Measurements from ENCODE around the gene CKMT1A. TPM values are rescaled to one million over a fixed set of nuclear protein-coding genes. Genes with fewer than 3 reads are reported as not detected.
"Not testable (repeated sequence)": the region's sequence is repeated elsewhere in the genome, so short reads cannot be mapped to it uniquely, and the experiment has no call there.

Gene CKMT1A
- total RNA-seq, 2 experiments from 2014 or later, result 0.33 to 0.41 TPM

DNA sequence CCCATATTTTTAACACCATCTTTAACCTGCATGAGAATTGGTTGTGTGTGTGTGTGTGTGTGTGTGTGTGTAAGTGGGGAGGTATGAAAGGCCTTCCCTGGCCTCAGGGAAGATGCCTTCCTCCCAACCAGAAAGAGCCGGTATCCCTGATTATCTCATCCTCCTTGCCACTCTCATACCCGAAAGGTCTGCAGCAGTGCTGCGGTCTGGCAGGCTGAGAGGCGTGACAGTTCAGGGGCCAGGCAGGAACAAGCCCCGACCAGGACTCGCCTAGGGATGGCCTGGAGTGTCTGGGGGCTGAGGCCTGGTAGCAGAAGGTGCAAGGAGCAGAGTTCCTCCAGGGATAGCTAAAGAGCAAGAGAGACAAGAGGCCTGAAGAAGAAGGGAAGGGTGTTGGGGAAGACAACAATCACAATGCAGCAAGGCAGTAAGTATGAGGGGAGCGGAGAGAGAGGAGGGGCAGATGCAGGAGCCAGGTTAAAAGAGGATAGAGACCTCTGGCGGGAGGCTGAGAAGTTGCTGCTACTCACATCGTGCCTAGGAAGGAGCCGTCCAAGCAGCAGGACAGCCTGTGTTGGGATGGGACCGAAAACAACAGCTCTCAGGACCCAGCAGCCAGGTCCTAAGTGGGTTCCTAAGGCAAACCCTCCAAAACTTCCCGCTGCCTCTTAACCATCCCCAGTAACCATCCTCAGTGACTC is 16.9 kb downstream of the CKMT1A start:
- H3K27me3 Mint-ChIP-seq; H3K4me3 Mint-ChIP-seq; H3K36me3 Mint-ChIP-seq; H3K9me3 Mint-ChIP-seq; DNase-seq; POLR2A ChIA-PET; H3K27ac Mint-ChIP-seq; intact Hi-C loops (cut with micrococcal nuclease); CTCF ChIA-PET; H3K4me1 Mint-ChIP-seq (ENCODE audit: low read depth): not testable (repeated sequence)

DNA sequence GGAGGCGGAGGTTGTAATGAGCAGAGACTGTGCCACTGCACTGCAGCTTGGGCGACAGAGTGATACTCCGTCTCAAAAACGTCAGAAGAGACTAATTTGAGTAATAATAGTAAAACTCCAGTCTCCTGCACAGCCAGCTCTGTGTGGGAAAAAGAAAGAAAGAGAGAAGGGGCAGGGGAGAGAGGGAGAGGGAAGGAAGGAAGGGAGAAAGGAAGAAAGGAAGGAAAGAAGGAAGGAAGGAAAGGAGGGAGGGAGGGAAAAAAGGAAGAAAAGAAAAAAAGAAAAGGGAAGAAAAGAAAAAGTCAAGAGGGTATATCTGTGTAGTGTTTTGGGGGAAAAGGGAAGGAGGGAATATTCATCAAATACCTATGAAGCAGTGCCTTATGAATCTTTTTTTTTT is 29.5 kb downstream of the CKMT1A start:
- intact Hi-C loops (cut with micrococcal nuclease), result no loop called here
- H3K36me3 Mint-ChIP-seq, result no peaks in the 10 kb centered on the region
- no peak overlapping the region for H3K4me3 Mint-ChIP-seq
- no peaks in the 10 kb centered on the region for H3K27me3 Mint-ChIP-seq
- no peak overlapping the region for H3K27ac Mint-ChIP-seq
- ChIA-PET CTCF (no interaction called here), POLR2A (no interaction called here)
- DNase-seq, result no peak
- H3K4me1 Mint-ChIP-seq (ENCODE audit: low read depth), result no peaks in the 10 kb centered on the region
- no peaks in the 10 kb centered on the region for H3K9me3 Mint-ChIP-seq

DNA sequence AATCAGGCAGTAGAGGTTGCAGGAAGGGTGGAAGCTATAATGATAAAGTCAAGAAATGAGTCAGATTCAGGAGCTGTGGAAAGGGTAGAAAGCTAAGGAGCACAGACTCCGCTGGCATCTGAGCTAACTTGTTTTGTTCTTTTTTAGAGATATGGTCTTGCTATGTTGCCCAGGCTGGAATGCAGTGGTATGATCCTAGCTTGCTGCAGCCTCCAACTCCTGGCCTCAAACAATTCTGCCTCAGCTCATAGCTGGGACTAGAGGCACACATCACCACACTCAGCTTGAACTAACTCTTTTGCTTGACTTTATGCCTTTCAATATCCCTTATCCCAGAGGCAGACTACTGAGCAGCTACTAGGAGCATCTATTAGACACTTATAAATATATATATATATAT is 32.6 kb downstream of the CKMT1A start:
- DNase-seq; H3K4me1 Mint-ChIP-seq (ENCODE audit: low read depth); H3K27me3 Mint-ChIP-seq; H3K27ac Mint-ChIP-seq; intact Hi-C loops (cut with micrococcal nuclease); H3K9me3 Mint-ChIP-seq; H3K36me3 Mint-ChIP-seq; CTCF ChIA-PET; POLR2A ChIA-PET; H3K4me3 Mint-ChIP-seq: not testable (repeated sequence)

DNA sequence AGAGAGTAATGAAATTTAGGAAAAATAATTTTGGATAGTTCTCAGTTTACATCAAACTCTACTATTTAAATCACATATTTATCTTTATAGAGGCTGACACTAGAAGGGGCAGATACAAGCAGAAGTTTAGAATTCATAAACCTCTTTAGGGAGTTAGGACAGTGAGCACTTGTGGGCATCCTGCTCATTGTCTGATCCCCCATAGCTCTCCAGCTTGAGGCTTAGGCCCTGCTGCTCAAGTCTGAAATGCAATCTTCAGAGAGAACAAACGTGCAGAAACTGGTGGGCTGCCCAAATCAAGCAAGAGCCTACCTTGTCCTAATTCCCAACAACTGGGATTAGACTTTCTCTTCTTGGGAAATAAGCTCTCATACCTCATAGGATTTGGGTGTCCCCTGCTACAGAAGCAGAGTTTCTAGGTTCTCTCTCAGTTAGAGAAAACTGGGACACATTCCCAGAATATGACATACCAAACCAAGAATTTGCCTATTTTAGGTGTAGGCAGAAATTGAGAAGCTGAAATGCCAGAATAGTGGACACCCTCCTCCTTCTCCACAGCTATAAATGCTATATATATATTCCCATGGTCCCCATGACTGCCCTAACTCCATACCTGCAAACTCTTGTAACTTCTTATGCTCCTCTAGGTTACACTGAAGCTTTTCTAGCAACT is 34.5 kb downstream of the CKMT1A start:
- POLR2A ChIA-PET; H3K36me3 Mint-ChIP-seq; H3K4me1 Mint-ChIP-seq (ENCODE audit: low read depth); H3K27ac Mint-ChIP-seq; CTCF ChIA-PET; intact Hi-C loops (cut with micrococcal nuclease); H3K9me3 Mint-ChIP-seq; H3K4me3 Mint-ChIP-seq; H3K27me3 Mint-ChIP-seq; DNase-seq: not testable (repeated sequence)

DNA sequence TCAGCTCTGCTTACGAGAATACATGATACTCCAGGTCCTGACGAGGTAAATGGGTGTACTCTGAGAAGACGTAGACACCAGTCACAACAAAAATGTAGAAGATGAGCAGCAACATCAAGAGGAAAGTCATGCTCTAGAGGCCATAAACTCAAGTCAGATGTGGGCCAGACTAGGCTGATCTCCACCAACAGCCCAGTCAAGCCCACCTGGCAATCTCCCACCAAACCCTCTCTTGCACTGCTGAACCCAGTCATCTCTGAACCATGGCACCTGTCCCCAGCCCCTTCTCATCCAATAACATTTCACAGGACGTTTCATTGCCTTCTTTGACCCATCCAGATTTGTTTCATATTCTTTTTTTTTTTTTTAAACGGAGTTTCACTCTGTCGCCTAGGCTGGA is 41.8 kb downstream of the CKMT1A start:
- Mint-ChIP-seq H3K36me3 (no peaks in the 10 kb centered on the region), H3K27ac (no peak overlapping the region), H3K4me3 (no peak overlapping the region), H3K9me3 (no peaks in the 10 kb centered on the region), H3K4me1 (ENCODE audit: low read depth) (peaks cover 6% of the 10 kb centered on the region), H3K27me3 (peaks cover 2% of the 10 kb centered on the region)
- ChIA-PET CTCF (no interaction called here), POLR2A (no interaction called here)
- intact Hi-C loops (cut with micrococcal nuclease), result no loop called here
- no peak for DNase-seq

DNA sequence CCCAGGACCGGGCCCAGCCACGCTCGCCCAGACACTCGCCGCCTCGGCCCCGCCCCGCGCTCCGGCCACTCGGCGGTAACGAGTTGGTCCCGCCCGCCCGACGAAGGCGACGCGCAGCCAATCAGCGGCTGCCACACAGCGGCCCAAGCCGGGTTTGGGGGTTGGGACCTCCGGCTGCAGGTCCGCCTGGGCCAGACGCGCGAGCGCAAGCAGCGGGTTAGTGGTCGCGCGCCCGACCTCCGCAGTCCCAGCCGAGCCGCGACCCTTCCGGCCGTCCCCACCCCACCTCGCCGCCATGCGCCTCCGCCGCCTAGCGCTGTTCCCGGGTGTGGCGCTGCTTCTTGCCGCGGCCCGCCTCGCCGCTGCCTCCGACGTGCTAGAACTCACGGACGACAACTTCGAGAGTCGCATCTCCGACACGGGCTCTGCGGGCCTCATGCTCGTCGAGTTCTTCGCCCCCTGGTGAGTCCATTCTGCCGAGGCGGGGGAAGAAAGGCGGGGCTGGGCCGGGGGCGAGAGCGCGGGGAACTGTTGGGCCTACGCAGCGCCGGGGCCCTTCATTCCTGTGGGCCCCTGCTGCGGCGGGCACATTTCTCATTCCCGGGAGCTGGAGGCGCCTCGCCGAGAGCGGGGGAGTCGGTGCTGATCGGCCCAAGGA is 52.7 kb downstream of the CKMT1A start, which contains the start of gene PDIA3:
Gene PDIA3 (plus strand): TSS at position 194 of the 658 bp plus-strand sequence. CDS start 102 bp downstream, at position 296.
- DNase-seq, result peak; percentile 92
- peak within 1 kb of the TSS; percentile 97 for H3K4me3 Mint-ChIP-seq
- ChIA-PET CTCF (interaction anchor here (1.9 kb wide), 1 partner anchor 31 kb away, joined by 5 read pairs; no protein-coding TSS in a partner anchor), POLR2A (interaction anchor here (0.7 to 1.9 kb wide), 5 partner anchors 14 to 236 kb away, joined by 3 to 5 read pairs (median 4); partner anchors contain the start of gene MFAP1)
- not testable (repeated sequence) for H3K9me3 Mint-ChIP-seq, H3K36me3 Mint-ChIP-seq, H3K27me3 Mint-ChIP-seq
- peaks cover 24% of the 10 kb centered on the region for H3K4me1 Mint-ChIP-seq (ENCODE audit: low read depth)
- H3K27ac Mint-ChIP-seq, result peak within 1 kb of the TSS; percentile 96
- intact Hi-C loops (cut with micrococcal nuclease), result loop anchor here (5.0 to 10.0 kb wide), 3 partner anchors 232 to 541 kb away; partner anchors contain the start of genes GOLM2, LCMT2 and MAP1A

DNA sequence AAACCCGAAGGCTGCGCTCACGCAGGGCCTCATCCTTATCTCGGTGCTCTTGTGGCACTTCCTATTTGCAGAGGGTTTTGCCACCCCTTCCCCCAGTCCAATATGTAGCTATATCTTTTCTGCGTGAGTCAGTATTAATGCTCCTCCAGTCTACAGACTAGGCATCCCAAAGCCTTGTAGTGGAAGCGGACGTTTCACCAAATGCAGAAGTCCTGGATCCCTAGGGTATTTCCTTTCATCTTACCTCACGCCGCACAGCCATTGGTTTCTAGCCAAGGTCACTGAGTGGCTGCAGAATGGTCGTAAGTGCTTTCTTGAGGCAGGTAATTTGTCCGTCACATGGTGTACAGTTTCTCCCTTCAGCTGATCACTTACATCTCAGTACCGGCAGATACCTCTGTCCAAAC is 53.2 kb downstream of the CKMT1A start:
- Mint-ChIP-seq H3K4me1 (ENCODE audit: low read depth) (peaks cover 29% of the 10 kb centered on the region), H3K4me3 (peak overlapping the region; percentile 97), H3K27ac (peak overlapping the region; percentile 96)
- CTCF ChIA-PET, result interaction anchor here (1.9 kb wide), 1 partner anchor 31 kb away, joined by 5 read pairs; no protein-coding TSS in a partner anchor
- not testable (repeated sequence) for H3K9me3 Mint-ChIP-seq, H3K36me3 Mint-ChIP-seq, H3K27me3 Mint-ChIP-seq
- POLR2A ChIA-PET, result interaction anchor here (0.7 to 1.9 kb wide), 4 partner anchors 46 to 237 kb away, joined by 3 to 5 read pairs (median 4); partner anchors contain the start of gene MFAP1
- peak; percentile 41 for DNase-seq
- intact Hi-C loops (cut with micrococcal nuclease), result loop anchor here (5.0 to 10.0 kb wide), 3 partner anchors 232 to 540 kb away; partner anchors contain the start of genes GOLM2, LCMT2 and MAP1A

DNA sequence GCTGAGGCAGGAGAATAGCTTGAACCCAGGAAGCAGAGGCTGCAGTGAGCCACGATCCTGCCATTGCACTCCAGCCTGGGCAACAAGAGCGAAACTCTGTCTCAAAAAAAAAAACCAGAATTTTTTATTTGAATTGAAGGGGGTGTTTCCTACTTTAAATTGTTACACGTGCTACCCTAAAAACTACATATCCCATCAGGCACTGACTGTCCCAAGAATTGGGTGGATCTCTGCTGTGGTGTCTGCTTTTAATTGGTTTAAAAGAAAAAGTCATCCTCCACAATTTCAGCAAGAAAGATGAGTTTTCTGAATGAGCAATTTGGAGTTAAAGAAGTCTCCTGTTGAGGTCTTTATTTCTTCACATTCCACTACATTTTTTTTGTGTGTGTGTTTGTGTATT is 54.7 kb downstream of the CKMT1A start:
- CTCF ChIA-PET, result interaction anchor here (1.9 kb wide), 1 partner anchor 29 kb away, joined by 5 read pairs; no protein-coding TSS in a partner anchor
- peaks cover 40% of the 10 kb centered on the region for H3K4me1 Mint-ChIP-seq (ENCODE audit: low read depth)

More for the DNA sequence above, 54.7 kb downstream of the CKMT1A start:
- POLR2A ChIA-PET, result no interaction called here
- no peaks in the 10 kb centered on the region for H3K27me3 Mint-ChIP-seq
- peak overlapping the region; percentile 96 for H3K27ac Mint-ChIP-seq
- H3K4me3 Mint-ChIP-seq, result peak overlapping the region; percentile 97
- intact Hi-C loops (cut with micrococcal nuclease), result loop anchor here (2.0 to 10.0 kb wide), 6 partner anchors 28 to 539 kb away; partner anchors contain the start of genes ELL3, GOLM2, LCMT2 and MAP1A
- H3K9me3 Mint-ChIP-seq, result no peaks in the 10 kb centered on the region
- peaks cover 13% of the 10 kb centered on the region for H3K36me3 Mint-ChIP-seq
- no peak for DNase-seq

Other genes starting within 250 kb of the CKMT1A start
- 10 to 100 TPM; 26.4 to 32.0 TPM for gene TP53BP1, start 200.7 kb upstream of the CKMT1A start, total RNA-seq
- 1 to 10 TPM; 1.5 TPM for gene MAP1A, start 176.3 kb upstream of the CKMT1A start, total RNA-seq
- 10 to 100 TPM; 38.6 to 44.2 TPM for gene PPIP5K1, start 103.7 kb upstream of the CKMT1A start, total RNA-seq
- under 1 TPM in 1 of 2 experiments, not detected in 1; 0.36 TPM for gene CKMT1B, start 99.8 kb upstream of the CKMT1A start, total RNA-seq
- gene STRC, start 75.1 kb upstream of the CKMT1A start, total RNA-seq, result under 1 TPM; 0.44 to 0.57 TPM
- 1 to 10 TPM; 5.1 to 5.5 TPM for gene CATSPER2, start 45.0 kb upstream of the CKMT1A start, total RNA-seq
- gene PDIA3, start 52.6 kb downstream of the CKMT1A start, total RNA-seq, result 100 to 1,000 TPM; 286 to 291 TPM
- 1 to 10 TPM; 2.4 to 2.9 TPM for gene ELL3, start 83.1 kb downstream of the CKMT1A start, total RNA-seq
- gene SERF2, start 98.5 kb downstream of the CKMT1A start, total RNA-seq, result 100 to 1,000 TPM; 787 to 817 TPM
- gene SERINC4, start 106.4 kb downstream of the CKMT1A start, total RNA-seq, result under 1 TPM; 0.10 to 0.15 TPM
- gene HYPK, start 106.7 kb downstream of the CKMT1A start, total RNA-seq, result 10 to 100 TPM; 16.7 to 19.1 TPM
- 10 to 100 TPM; 37.2 to 38.0 TPM for gene MFAP1, start 130.8 kb downstream of the CKMT1A start, total RNA-seq
- 10 to 100 TPM; 89.9 to 93.2 TPM for gene WDR76, start 133.1 kb downstream of the CKMT1A start, total RNA-seq

All from activated CD4-positive, alpha-beta memory T cell treated with anti-CD3 and anti-CD28 coated beads for 36 hours (primary cell).